ENCODE results near the gene TNK1.

The TNK1 gene

GRCh38 chr17:7413346-7413985 lies 32.6 kb downstream of the TNK1 start:
- DNase-seq = no peak

- no peak for DNase-seq
Observed at GRCh38 chr17:7414837-7415236, 33.9 kb downstream of the TNK1 start.

GRCh38 chr17:7415784-7416183 lies 34.9 kb downstream of the TNK1 start:
- DNase-seq = no peak

GRCh38 chr17:7416323-7416722 lies 35.4 kb downstream of the TNK1 start:
- no peak for DNase-seq

GRCh38 chr17:7417056-7417655 lies 36.3 kb downstream of the TNK1 start:
- no peak for DNase-seq

- no peak for DNase-seq
Observed at GRCh38 chr17:7418472-7419152, 37.7 kb downstream of the TNK1 start.

- no peak for DNase-seq
Observed at GRCh38 chr17:7419819-7420610, 39.1 kb downstream of the TNK1 start, which contains the start of gene SPEM1. Gene SPEM1 (plus strand): TSS chr17:7420324. CDS start chr17:7420385, 61 bp downstream.

GRCh38 chr17:7421186-7421585 lies 40.3 kb downstream of the TNK1 start:
- no peak for DNase-seq

GRCh38 chr17:7423679-7424078 lies 42.8 kb downstream of the TNK1 start:
- no peak for DNase-seq

- no peak for DNase-seq
Observed at GRCh38 chr17:7425316-7425715, 44.4 kb downstream of the TNK1 start, which contains the start of gene SPEM2. Gene SPEM2 (plus strand): TSS chr17:7425616. CDS start chr17:7425689, 73 bp downstream.

GRCh38 chr17:7425756-7426155 lies 44.9 kb downstream of the TNK1 start:
- no peak for DNase-seq

GRCh38 chr17:7426203-7426863 lies 45.4 kb downstream of the TNK1 start:
- no peak for DNase-seq

GRCh38 chr17:7426896-7427489 lies 46.1 kb downstream of the TNK1 start:
- no peak for DNase-seq

- DNase-seq = no peak
Observed at GRCh38 chr17:7427549-7427948, 46.7 kb downstream of the TNK1 start.

- no peak for DNase-seq
Observed at GRCh38 chr17:7428557-7428956, 47.7 kb downstream of the TNK1 start, which contains the start of gene SPEM3. Gene SPEM3 (plus strand): TSS chr17:7428857. CDS start chr17:7428903, 46 bp downstream.

- DNase-seq = no peak
Observed at GRCh38 chr17:7429722-7430121, 48.8 kb downstream of the TNK1 start.

GRCh38 chr17:7431231-7431630 lies 50.3 kb downstream of the TNK1 start:
- no peak for DNase-seq

GRCh38 chr17:7432296-7432695 lies 51.4 kb downstream of the TNK1 start:
- no peak for DNase-seq

GRCh38 chr17:7435676-7436555 lies 55.0 kb downstream of the TNK1 start:
- peak; percentile 72 for DNase-seq

GRCh38 chr17:7436556-7437368 lies 55.9 kb downstream of the TNK1 start:
- DNase-seq = peak; percentile 80
